Hematopoietic multipotent progenitor cell (in vitro differentiated cells): ENCODE data around the gene KRTAP5-4. TPM values are rescaled to one million over a fixed set of nuclear protein-coding genes. Genes with fewer than 3 reads are reported as not detected.
"Not testable (repeated sequence)": the region's sequence is repeated elsewhere in the genome, so short reads cannot be mapped to it uniquely, and the experiment has no call there.

Experiments used
- DNase-seq, 3 donors: peaks; one replicate each; pipeline ENCODE4 v3.0.0-alpha.2; 2011 to 2015; ENCODE audit warnings: low read depth in 2 of 3, low spot score in 2 of 3
- total RNA-seq: library from RNA; depleted of rRNA; stranded (reverse); fragments of >200 nt; gene quantifications from one replicate; pipeline ENCODE4 v1.2.3, GENCODE V29; 2012

Gene KRTAP5-4
- total RNA-seq, 1 donor: not detected

DNA sequence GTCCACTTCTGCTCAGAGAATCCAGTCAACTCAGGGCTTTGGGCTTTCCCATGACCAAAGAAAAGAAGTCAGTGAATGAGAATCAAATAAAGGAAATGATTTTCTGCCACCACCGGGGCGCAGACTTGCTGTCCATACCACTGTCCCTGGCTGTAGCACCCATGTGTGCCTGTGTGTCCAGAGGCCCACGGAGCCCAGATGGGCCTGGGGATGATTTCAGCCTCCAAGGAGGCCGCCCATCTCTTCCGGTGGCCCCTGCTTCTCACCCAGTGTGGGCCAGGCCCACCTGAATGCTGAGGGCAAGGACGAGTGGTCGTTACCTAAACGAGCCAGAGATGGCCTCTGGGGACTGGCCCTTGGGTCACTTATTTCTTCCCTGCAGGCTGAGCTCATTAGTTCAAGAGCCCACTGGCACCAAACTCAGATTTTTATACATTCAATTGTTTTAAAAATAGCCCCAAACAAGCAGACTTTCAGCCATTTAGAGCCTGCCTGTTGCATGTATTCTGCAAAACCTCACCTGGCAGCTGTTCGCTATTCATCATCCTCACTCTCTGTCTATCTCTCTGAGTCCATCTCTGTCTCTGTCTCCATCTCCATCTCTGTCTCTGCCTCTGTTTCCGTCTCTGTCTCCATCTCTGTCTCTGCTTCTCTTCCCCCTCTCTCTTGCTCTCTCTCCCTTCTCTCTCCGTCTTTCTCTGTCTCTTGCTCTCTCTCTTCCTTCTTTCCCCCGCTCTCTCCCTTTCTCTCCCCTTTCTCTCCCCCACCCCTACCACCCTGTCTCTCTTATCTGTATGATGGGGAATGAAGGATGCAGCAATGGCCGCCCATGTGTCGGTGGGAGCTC is 31.8 kb upstream of the KRTAP5-4 start:
- DNase-seq: no peak

DNA sequence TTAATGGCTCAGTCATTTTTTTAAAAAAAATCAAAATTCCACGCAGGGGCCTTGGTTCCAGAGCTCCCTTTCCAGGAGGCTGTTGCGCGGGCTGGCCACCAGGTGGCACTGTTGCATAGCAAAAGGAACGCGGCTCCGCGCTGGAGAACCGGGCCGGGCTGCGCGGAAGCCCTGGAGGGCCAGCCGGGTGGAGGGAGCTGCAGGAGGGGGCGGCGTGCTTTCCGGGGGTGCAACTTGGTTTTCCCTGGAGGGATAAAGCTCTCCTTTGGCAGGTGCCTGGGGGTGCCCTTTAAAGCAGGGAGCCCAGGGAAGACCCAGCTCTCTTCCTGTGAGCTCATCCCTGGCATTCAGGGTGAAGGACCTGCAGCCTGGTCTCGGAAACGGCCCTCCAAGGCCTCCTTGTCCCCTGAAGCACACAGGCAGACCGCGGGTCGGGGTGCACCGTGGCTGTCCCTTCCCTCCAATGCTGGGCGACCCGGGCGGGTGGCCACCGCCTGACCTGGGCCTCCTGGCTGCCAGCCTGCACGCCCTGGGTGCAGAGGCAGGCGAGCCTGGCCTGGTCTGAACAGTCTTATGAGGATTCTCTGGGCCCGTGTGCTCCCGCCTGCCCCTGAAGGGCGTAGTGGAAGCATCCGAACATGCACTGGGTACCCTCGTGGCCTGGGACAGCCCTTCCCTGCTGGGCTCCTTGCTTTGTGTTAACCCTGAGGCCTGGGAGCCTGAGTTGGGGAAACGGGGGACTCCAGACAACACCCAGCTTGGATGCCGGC is 31.0 kb upstream of the KRTAP5-4 start:
- peak; percentile 55 to 67 (median 58) for DNase-seq

DNA sequence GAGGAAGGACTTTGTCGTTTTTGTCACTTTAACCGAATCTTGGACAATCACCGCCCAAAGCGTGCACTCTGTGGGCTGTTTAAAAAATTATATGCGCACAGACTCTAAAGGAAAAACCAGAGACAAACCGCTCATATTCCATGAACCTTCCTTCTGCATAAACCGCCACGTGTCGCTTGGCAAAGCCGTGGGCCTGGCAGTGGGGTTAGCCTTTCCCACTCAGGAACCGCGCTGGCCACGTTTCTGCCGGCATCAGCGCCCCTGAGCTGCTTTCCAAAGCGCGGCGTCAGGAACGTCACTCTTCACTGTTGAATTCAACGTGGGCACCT is 30.5 kb upstream of the KRTAP5-4 start:
- DNase-seq: no peak

DNA sequence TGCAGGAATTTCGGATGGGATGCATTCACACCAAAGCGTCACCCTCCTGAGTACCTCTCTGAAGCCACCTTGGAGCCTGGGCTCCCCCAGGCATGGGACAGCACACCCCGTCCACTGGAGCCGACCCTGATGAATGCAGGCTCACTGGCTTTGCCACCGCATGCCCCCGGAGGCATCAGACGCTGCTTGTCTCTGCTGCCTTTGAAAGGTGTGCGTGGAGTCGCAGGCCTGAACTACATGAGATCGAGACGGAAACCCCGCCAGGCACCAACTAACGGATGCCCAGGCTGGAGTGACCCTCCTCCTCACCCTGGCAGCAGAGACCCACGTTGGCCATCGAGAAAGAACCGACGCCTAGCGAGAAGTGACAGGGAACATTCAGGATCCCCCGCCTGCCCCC is 30.1 kb upstream of the KRTAP5-4 start:
- DNase-seq: no peak

DNA sequence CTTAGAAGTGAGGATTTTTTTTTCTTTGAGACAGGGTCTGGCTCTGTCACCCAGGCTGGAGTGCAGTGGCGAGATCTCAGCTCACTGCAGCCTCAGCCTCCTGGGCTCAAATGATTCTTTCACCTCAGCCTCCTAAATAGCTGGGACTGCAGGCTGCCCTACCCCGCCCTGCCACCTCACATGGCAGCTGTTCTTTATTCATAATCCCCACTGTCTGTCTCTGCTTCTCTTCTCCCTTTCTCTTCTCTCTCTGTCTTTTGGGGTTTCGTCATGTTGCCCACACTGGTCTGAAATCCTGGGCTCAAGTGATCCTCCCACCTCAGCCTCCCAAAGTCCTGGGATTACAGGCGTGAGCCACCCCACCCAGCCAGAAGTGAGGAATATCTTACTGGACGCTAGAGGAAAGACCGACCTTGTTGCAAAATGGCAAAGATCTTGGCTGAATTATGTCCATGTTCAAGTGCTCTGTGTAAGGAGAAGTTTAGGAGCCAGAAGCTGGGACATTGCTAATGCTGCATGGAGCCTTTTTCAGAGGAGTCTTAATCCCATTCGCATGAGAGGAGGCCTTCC is 29.6 kb upstream of the KRTAP5-4 start:
- DNase-seq: no peak

DNA sequence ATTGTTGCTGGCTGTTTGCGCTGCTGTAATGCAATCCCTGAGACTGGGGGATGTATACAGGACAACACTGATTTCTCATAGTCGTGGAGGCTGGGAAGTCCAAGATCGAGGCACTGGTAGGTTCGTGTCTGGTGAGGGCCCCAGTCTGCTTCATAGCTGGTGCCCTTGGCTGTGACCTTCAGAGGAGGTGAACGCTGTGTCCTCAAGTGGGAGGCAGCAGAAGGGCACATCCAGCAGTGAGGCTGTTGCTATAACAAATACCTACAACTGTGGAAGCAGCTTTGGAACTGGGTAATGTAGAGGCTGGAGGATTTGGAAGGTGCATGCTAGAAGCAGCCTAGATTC is 29.0 kb upstream of the KRTAP5-4 start:
- DNase-seq: no peak

DNA sequence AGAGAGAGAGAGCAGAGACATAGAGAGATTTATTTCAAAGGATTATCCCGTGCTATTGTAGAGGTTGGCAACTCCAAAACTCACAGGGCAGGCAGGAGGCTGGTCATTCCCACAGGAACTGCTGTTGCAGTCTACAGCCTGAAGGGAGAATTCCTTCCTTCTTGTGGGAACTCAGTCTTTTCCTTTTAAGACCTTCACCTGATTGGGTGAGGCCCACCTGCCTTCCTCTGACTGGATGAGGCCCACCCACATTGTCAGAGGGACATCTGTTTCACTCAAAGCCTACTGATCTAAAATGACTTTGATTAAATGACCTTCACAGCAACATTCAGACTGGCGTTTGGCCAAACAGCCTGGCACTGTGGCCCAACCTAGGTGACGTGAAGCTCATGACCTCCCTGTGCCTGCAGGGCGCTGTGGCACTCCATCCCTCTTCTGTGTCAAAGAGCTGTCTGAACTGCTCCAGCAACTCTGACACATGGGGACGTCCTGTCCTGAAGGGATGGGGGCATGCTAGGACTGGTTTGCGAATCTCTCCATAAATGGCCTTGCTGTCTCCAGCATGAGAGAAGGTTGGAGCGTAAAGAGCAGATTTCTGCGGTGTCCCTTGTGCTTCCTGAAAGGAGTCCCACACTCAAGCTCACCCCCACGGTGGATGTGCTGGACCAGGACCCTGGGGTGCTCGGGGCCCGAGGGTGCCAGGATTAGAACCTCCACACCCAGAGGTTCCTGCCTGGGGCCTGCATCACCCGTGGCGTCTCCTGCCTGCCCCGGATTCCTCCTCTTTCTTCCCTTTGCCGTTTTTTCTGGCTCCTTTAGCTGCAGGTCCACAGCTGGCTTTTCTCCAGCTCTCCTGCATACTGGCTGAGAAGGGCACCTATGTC is 28.3 kb upstream of the KRTAP5-4 start:
- no peak for DNase-seq

DNA sequence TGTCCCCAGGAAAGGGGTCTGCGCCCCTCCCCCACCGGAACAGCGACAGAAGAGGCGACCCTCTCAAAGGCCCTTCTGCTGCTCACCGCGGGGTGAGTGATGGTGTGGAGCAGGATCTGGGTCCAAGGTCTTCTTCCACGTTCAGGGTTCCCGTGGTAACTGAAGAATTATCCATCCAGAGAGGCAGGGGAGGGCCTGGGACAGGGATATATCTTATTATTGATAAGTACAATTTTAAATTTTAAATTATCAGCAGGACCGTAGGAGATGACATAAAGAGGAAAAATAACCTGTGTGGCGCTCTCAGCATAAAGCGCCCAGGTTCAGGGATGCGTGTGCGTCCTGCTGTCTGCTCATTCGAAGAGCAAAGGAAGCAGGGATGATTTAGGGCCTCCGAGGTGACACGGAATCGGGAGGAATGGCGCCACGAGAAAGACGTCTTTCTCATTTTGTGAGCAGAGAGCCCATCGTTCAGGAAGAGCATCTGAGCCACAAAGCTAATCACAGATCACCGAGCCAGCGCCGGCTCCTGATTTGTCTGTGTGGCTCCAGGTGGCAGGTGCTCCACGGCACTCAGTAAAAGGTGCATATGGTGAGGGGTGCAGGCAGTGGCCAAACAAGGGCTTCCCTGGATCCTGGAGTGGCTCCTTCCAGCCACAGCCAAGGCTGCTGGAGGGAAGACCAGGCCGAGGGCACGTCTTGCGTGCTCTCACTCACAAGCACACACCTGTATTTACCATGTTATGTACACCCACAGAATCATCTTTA is 26.9 kb upstream of the KRTAP5-4 start:
- no peak for DNase-seq

DNA sequence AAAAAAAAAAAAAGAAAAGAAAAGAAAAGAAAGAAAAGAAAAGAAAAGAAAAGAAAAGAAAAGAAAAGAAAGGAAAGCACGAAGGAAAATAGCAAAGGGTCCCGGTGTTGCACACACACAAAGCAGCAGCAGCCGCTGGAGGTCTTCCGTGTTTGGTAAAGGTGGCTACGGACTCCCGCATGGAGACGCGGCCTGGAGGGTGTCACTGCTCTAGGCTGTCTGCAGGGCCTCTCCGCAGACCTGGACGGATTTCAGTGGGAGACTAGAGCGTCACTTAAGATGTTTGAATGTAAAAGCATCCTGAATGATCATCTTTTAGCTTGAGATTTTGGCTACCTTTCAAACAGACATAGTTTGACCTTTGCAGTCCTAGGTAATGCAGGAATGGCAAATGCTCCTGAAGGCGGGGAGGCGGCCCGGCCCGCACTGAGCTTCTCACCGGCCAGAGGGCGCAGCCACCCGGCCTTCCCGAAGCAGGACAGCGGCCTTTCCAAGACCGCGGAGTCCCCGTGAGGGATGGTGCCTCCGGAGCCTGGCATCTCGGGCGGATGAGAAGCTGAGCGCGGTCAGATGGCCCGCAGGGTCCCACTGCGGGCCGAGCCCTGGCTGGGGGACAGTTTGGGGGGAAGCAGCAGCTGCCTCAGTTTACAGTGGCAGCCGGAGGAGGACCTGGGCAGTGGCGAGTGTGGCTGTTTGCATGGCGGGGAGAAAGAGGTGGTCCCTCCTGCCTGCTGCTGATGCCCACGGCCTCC is 26.1 kb upstream of the KRTAP5-4 start:
- DNase-seq: no peak

DNA sequence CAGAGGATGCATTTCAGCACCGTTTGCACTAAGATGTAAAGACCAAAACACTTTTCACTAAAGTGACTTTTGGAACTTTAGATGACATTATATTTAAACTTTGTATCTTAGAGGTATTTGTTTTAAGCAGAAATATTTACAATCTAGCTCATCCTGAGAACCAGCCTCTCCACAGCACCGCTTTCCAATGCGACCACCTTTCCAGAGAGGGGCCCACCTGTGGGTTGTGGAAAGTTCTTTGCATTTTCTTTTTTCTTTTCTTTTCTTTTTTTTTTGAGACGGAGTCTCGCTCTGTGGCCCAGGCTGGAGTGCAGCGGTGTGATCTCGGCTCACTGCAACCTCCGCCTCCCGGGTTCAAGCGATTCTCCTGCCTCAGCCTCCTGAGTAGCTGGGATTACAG is 24.6 kb upstream of the KRTAP5-4 start:
- DNase-seq: not testable (repeated sequence)

DNA sequence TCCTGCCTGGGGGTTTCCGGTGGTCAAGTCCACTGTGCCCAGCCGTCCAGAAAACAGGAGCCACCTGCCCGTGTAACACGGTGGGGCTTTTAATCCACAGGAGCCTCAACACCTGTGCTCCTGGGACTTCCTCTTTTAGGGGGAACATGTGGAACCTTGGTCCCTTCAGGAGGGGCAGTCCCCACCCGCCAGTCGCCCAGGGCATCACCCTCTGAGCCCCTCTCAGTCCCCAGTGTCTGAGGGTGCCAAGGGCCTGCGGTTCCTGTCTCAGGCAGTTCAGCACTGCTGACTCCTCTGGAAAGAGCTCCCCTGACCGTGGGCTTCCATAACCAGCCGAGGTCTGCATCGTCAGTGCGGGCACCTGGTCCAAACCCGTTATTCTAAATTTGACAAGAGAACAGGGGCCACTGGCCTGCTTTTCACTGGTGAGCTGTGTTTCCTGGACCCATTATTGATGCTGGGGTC is 23.5 kb upstream of the KRTAP5-4 start:
- DNase-seq: no peak

DNA sequence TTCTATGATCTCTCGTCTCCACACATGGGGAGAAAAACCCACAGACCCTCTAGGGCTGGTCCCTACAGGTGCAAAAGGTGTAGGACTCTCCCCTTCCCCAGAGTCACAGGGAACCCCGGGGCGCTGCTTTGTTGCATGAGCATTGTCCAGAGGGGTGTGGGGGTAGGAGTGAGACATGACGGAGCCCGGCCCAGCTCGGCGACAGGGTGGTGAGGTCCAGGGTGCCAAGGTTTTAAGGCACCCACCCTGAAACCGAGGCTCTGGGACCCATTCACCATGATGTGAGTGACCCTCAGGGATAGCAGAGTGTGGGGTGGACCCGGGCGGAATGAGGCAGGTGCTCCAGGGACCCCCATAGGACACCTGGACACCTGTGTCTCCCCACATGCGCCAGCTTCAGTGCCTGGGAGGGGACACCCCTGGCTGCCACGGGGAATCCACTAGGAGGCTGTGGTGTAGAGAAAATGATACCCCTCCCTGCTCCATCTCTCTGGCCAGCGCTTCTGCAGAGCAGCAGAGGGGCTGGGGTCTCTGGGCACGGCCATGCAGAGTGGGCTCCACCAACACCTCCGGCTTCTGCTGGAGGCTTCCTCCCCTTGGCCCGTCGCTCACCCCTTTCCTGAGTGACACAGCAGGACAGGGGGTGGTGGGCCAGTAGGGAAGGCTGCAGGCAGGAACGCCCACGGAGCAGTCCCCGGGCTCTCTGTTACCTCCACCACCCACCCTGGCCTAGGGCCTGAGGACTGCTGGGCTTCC is 22.8 kb upstream of the KRTAP5-4 start:
- no peak for DNase-seq

DNA sequence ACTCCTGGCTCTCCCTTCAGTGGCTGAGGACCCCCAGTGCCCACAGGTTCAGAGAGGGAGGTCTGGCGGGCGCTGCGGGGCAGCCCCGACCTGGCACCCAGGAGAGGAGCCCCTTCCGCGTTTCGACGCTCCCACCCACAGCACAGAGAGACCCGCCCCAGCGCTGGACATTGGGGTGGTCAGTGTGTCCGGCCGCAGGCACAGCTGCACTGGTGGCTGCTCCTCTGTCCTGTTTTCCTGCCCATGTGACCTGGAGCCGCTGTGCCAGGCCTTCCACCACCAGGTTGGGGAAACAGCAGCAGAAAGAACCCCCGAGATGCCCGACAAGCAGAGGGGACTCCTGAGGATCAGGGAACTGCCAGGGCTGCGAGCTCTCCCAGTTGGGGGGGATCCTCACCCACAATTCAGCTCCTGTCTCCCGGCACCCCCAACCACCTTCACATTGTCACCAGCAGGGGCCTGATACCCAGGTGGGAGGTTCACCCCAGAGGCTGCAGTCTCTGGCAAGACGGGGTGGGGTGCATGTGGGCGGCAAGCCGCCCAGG is 21.3 kb upstream of the KRTAP5-4 start:
- DNase-seq: no peak

DNA sequence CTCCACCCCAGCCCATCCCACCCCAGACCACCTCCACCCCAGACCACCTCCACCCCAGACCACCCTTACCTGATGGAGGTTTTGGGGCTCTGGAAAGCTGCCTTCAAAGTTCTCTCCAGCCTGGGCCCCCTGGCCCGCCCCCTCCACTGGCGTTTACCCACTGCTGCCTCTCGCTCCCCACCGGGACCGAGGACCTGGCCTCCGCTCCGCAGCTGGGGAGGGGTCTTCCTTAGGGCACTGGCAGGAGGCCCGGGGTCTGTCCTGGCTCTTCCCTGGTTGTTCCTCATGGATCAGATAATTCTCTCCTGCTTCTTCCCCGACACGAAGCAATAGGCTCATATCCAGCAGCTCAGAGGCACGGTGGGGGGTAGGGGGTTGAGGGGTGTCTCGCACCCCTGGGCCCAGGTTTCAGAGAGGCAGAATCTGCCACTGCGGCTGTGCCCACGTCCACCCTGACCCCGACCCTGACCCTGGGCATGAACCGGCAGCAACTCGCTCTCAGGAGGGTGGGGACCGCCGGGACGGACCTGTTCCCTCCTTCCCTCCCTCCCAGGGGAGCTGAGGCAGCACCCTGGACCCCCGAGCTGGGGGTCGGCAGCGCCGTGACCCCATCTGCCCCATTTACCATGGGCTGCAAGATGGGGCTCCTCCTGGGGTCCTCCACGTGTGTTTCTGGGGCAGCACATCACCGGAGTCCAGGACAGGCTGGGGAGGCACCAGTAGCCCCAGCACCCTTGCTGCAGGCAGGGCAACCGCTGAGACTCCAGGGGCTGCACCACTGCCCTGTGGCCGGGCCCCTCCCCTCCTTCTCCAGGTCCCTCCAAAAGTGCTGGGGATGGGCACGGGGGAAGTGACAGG is 20.6 kb upstream of the KRTAP5-4 start:
- no peak for DNase-seq

DNA sequence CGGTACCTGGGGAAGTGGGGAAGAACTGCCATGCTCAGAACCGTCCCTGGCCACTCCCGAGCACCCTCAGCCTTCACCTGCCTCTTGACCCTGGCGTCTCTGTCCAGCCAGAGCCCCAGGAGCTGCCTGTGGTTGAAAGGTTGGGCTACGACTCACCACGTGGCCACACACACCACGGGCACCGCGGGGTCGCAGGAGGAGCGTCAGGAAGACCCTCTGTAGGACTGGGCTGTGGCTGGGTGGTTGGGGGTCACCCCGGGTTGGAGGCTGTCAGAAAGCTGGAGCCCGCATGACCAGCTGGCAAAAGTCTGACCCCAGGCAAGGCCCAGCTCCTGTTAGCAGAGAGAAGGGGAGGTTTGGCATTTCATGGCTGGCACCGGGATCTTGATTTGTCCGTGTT is 19.2 kb upstream of the KRTAP5-4 start:
- DNase-seq: no peak

DNA sequence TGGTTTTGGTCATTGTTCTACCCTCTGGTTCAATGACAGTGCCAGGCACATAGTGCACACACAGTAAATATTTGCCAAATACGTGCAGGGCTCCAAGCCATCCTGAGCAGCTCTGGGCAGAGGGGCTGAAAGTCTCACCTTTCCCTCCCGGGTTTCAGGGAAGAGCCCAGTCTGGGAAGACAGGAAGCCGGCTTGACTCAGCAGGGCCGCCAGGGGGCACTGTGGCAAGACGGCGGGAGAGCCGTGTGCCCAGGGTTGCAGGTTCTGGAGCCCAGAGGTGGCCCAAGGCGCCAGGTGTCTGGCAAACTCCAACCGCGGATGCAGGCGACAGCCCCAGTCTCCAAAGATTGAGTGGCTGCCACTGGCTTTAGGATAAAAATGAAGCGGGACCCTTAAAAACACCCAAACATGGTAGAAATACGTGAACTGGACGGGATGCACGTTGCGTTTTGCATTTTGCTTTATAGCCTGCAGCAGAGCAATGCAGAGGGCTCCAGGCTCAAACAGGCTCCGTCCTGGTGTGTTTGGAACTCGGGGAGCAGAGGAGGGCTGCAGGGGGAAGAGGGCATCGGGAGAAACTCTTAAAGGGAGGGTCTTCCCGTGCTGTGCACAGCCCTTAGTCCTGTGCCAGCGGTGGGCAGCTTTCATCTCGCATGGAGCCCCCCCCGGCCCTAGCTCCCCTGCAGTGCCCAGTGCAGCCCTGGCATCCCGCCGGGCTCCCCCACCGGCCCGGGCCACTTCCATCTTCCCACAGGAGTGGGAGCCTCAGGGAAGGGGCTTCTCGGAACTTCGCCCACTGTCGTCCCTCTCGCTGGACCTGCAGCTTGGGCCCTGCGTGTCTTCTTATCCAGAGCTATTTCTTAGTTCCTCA is 18.4 kb upstream of the KRTAP5-4 start:
- DNase-seq: no peak

DNA sequence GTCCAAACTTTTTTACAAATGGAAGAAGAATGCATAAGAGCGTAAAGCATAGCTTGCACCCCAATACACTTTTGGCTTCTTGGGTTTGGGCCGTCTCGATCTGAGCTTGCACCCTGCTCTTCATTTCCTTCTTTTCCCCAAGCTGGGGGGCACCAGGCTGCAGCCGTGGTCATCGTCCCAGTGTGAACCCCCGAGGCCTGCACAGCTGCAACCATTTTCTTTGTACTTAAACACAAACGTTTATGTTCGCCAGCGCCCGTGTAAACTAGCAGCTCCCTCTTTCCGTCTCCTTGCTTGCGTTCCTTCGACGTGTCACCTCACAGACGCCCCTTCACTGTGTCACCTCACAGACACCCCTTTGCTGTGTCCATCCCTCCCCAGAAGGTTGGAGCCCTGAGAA is 17.7 kb upstream of the KRTAP5-4 start:
- DNase-seq: no peak
